K562 (cell line): ENCODE measurements around the gene MIEF1. TPM values are rescaled to one million over a fixed set of nuclear protein-coding genes. Genes with fewer than 3 reads are reported as not detected.

Experiments used
- CCNT2 ChIP-seq: IDR thresholded peaks from 2 replicates; pipeline ENCODE4 v1.6.1; 2011; ENCODE audit warnings: borderline replicate concordance, low read depth, mild to moderate bottlenecking, moderate library complexity, mixed read lengths, low read length; ENCODE audit not compliant: insufficient read length; ENCODE audit errors: extremely low read depth
- ELK1 ChIP-seq: sonication (generic); formaldehyde crosslinking; IDR thresholded peaks from 2 replicates; pipeline ENCODE4 v1.8.1; 2022; ENCODE audit warnings: missing genetic modification reagents
- MAFF ChIP-seq: IDR thresholded peaks from 2 replicates; pipeline ENCODE4 v1.6.1; 2012; ENCODE audit warnings: low read length, improper control_type of control experiment
- NFYB ChIP-seq: IDR thresholded peaks from 2 replicates; pipeline ENCODE4 v1.6.1; 2011; ENCODE audit warnings: mild to moderate bottlenecking, moderate library complexity; ENCODE audit not compliant: insufficient read length; ENCODE audit errors: extremely low read depth
- NR4A1 ChIP-seq, 2 experiments: fragments of 250-450 bp in 1 of 2; fragments of 450-650 bp in 1 of 2; sonication (Bioruptor Pico) in 1 of 2; IDR thresholded peaks; 2 replicates each; pipeline versions ENCODE4 v1.4.0 to v1.6.1; 2016 to 2020; ENCODE audit warnings: mild to moderate bottlenecking in 2 of 2, missing compliant biosample characterization in 1 of 2, missing genetic modification characterization in 1 of 2, moderate library complexity in 1 of 2
- NRF1 ChIP-seq, 2 experiments: fragments of 450-650 bp; IDR thresholded peaks in 1 of 2; conservative IDR thresholded peaks in 1 of 2; 2 replicates each; pipeline ENCODE4 v1.6.1; 2014; ENCODE audit warnings: mild to moderate bottlenecking in 2 of 2
- PHF8 ChIP-seq: fragments of 200-600 bp; sonication (generic); IDR thresholded peaks from 2 replicates; pipeline ENCODE4 v1.6.1; 2012; ENCODE audit warnings: mixed run types, mild to moderate bottlenecking, inconsistent platforms, low read length, moderate library complexity, borderline replicate concordance
- PTBP1 ChIP-seq: fragments of 200-400 bp; formaldehyde crosslinking; IDR thresholded peaks from 2 replicates; pipeline ENCODE4 v1.6.1; 2017; ENCODE audit warnings: low read depth, low read length
- SOX6 ChIP-seq: fragments of 450-650 bp; IDR thresholded peaks from 2 replicates; pipeline ENCODE4 v1.6.1; 2014; ENCODE audit warnings: mild to moderate bottlenecking
- YY1 ChIP-seq, 3 experiments: IDR thresholded peaks; 2 replicates each; pipeline ENCODE4 v1.6.1; 2011; ENCODE audit warnings: low read length in 2 of 3, mild to moderate bottlenecking in 2 of 3, moderate library complexity in 2 of 3, borderline replicate concordance in 1 of 3, control low read depth in 1 of 3, low read depth in 1 of 3; ENCODE audit not compliant: insufficient read depth in 3 of 3, insufficient replicate concordance in 2 of 3, control insufficient read depth in 1 of 3, insufficient read length in 1 of 3; ENCODE audit errors: extremely low read depth in 1 of 3
- polyA plus RNA-seq, 8 experiments: library from polyadenylated mRNA; depleted of rRNA in 4 of 8; stranded (reverse) in 5 of 8; unstranded in 3 of 8; fragments of >200 nt; fragmentation: Nextera tagmentation in 2 of 8; fragmentation: Illumina TruSeq in 1 of 8; extraction: Ambion mirVana in 2 of 8; extraction: Trizol in 1 of 8; gene quantifications; 2 replicates each; pipeline versions ENCODE4 v1.2.1 to v1.2.3, GENCODE V29; 2011 to 2014; ENCODE audit warnings: inconsistent platforms in 1 of 8, missing spikeins in 1 of 8
- total RNA-seq, 7 experiments: library from RNA; depleted of rRNA in 6 of 7; stranded (reverse); fragments of >200 nt in 6 of 7; fragmentation: Illumina TruSeq in 2 of 7; extraction: Trizol in 2 of 7; gene quantifications; 2 replicates each; pipeline versions ENCODE4 v1.2.1 to v1.2.3, GENCODE V29; 2011 to 2021; ENCODE audit warnings: low replicate concordance in 1 of 7
- TF ChIP-seq, protein P1 (sequence below): fragments of 200-600 bp; sonication (generic); IDR thresholded peaks from one replicate; pipeline ENCODE4 v1.6.1; 2012; ENCODE audit warnings: mild to moderate bottlenecking, low read depth, low read length, inconsistent platforms
- TF ChIP-seq, protein P2 (sequence below): fragments of 250-450 bp; sonication (Bioruptor Pico); IDR thresholded peaks from 2 replicates; pipeline ENCODE4 v1.4.0; 2020

MIEF1 gene
- total and polyA plus RNA-seq, 9 of the 15 experiments (the other 6 are each of a cell fraction or from before 2014, with no cell fraction given) = 10.9 to 51.8 (median 25.5) TPM

DNA sequence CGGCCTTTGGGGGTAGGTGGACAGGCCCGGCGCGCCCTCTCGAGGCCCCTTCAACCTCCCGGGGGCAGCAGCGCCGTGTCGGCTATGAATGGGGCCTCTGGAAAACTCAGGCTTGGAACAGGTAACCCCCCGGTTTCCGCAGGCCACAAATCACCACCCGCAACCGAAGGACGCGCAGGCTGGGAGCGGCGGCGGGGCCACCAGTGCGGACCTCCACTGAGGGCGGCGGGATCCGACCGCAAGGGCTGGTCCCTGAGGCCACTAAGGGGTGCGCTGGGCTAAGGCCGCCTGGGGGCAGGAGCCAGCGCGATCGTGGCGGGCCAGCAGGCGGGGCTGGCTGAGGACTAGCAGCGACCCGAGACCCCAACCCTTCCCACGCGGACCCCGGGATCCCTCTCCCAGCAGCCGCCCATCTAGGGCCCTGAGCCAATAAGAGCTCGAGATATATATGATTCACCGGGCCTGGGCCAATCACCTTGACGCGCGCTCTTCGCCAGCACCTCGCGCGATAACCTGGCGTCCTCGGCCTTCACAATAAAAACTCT, 17.7 kb downstream of the MIEF1 start (continued):
- TF ChIP-seq, protein P1, sequence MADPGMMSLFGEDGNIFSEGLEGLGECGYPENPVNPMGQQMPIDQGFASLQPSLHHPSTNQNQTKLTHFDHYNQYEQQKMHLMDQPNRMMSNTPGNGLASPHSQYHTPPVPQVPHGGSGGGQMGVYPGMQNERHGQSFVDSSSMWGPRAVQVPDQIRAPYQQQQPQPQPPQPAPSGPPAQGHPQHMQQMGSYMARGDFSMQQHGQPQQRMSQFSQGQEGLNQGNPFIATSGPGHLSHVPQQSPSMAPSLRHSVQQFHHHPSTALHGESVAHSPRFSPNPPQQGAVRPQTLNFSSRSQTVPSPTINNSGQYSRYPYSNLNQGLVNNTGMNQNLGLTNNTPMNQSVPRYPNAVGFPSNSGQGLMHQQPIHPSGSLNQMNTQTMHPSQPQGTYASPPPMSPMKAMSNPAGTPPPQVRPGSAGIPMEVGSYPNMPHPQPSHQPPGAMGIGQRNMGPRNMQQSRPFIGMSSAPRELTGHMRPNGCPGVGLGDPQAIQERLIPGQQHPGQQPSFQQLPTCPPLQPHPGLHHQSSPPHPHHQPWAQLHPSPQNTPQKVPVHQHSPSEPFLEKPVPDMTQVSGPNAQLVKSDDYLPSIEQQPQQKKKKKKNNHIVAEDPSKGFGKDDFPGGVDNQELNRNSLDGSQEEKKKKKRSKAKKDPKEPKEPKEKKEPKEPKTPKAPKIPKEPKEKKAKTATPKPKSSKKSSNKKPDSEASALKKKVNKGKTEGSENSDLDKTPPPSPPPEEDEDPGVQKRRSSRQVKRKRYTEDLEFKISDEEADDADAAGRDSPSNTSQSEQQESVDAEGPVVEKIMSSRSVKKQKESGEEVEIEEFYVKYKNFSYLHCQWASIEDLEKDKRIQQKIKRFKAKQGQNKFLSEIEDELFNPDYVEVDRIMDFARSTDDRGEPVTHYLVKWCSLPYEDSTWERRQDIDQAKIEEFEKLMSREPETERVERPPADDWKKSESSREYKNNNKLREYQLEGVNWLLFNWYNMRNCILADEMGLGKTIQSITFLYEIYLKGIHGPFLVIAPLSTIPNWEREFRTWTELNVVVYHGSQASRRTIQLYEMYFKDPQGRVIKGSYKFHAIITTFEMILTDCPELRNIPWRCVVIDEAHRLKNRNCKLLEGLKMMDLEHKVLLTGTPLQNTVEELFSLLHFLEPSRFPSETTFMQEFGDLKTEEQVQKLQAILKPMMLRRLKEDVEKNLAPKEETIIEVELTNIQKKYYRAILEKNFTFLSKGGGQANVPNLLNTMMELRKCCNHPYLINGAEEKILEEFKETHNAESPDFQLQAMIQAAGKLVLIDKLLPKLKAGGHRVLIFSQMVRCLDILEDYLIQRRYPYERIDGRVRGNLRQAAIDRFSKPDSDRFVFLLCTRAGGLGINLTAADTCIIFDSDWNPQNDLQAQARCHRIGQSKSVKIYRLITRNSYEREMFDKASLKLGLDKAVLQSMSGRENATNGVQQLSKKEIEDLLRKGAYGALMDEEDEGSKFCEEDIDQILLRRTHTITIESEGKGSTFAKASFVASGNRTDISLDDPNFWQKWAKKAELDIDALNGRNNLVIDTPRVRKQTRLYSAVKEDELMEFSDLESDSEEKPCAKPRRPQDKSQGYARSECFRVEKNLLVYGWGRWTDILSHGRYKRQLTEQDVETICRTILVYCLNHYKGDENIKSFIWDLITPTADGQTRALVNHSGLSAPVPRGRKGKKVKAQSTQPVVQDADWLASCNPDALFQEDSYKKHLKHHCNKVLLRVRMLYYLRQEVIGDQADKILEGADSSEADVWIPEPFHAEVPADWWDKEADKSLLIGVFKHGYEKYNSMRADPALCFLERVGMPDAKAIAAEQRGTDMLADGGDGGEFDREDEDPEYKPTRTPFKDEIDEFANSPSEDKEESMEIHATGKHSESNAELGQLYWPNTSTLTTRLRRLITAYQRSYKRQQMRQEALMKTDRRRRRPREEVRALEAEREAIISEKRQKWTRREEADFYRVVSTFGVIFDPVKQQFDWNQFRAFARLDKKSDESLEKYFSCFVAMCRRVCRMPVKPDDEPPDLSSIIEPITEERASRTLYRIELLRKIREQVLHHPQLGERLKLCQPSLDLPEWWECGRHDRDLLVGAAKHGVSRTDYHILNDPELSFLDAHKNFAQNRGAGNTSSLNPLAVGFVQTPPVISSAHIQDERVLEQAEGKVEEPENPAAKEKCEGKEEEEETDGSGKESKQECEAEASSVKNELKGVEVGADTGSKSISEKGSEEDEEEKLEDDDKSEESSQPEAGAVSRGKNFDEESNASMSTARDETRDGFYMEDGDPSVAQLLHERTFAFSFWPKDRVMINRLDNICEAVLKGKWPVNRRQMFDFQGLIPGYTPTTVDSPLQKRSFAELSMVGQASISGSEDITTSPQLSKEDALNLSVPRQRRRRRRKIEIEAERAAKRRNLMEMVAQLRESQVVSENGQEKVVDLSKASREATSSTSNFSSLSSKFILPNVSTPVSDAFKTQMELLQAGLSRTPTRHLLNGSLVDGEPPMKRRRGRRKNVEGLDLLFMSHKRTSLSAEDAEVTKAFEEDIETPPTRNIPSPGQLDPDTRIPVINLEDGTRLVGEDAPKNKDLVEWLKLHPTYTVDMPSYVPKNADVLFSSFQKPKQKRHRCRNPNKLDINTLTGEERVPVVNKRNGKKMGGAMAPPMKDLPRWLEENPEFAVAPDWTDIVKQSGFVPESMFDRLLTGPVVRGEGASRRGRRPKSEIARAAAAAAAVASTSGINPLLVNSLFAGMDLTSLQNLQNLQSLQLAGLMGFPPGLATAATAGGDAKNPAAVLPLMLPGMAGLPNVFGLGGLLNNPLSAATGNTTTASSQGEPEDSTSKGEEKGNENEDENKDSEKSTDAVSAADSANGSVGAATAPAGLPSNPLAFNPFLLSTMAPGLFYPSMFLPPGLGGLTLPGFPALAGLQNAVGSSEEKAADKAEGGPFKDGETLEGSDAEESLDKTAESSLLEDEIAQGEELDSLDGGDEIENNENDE = no peak
- TF ChIP-seq NR4A1 (CRISPR knock-in tag; IDR thresholded peaks at IDR 0.05) (no peak), NR4A1 (tag; IDR thresholded peaks at IDR 0.05) (no peak), PHF8 (peak; percentile 45; the same call in 1 of the 2 replicates), CCNT2 (peak; percentile 53), MAFF (peak; percentile 9; the same call in 1 of the 2 replicates), YY1 (IDR thresholded peaks at IDR 0.05; ENCODE audit: borderline replicate concordance in 1 of 3, control insufficient read depth in 1 of 3, extremely low read depth in 1 of 3, insufficient read depth in 3 of 3, insufficient read length in 1 of 3, insufficient replicate concordance in 2 of 3, low read depth in 1 of 3, low read length in 2 of 3) (peak in 1 of 3 experiments; percentile 6), NRF1 (conservative IDR thresholded peaks at IDR 0.05 in 1 of 2, IDR thresholded peaks at IDR 0.05 in 1 of 2) (peak in 1 of 2 experiments; percentile 45; a peak in 3 of 4 replicates), SOX6 (no peak), PTBP1 (no peak), NFYB (peak; percentile 77), ELK1 (CRISPR knock-in tag) (no peak)
- TF ChIP-seq, protein P2, sequence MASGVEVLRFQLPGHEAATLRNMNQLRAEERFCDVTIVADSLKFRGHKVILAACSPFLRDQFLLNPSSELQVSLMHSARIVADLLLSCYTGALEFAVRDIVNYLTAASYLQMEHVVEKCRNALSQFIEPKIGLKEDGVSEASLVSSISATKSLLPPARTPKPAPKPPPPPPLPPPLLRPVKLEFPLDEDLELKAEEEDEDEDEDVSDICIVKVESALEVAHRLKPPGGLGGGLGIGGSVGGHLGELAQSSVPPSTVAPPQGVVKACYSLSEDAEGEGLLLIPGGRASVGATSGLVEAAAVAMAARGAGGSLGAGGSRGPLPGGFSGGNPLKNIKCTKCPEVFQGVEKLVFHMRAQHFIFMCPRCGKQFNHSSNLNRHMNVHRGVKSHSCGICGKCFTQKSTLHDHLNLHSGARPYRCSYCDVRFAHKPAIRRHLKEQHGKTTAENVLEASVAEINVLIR (CRISPR knock-in tag) = no peak
